GM10266 (cell line): ENCODE results near the gene UNC45A.
A peak's percentile ranks its signal among the peaks of the same experiment; 100 is the strongest.

Experiments used
- DNase-seq: peaks from one replicate; pipeline ENCODE4 v3.0.0; 2012; ENCODE audit errors: extremely low spot score
- CTCF ChIP-seq: IDR thresholded peaks from 2 replicates; pipeline ENCODE4 v1.5.1; 2012; ENCODE audit warnings: mild to moderate bottlenecking, low read depth; ENCODE audit not compliant: control insufficient read depth, insufficient read depth; ENCODE audit errors: missing control alignments

The UNC45A gene

GRCh38 chr15:90934256-90934948 lies 683 bp upstream of the UNC45A start:
- TF ChIP-seq CTCF: peak; percentile 98
- peak; percentile 89 for DNase-seq

GRCh38 chr15:90936823-90937222 lies 1.7 kb downstream of the UNC45A start:
- no peak for DNase-seq
- TF ChIP-seq CTCF: no peak

GRCh38 chr15:90938261-90938660 lies 3.2 kb downstream of the UNC45A start:
- TF ChIP-seq CTCF: no peak

GRCh38 chr15:90939756-90940155 lies 4.7 kb downstream of the UNC45A start:
- no peak for DNase-seq
- no peak for TF ChIP-seq CTCF

More at GRCh38 chr15:90938261-90938660, 3.2 kb downstream of the UNC45A start:
- no peak for DNase-seq

GRCh38 chr15:90941038-90941437 lies 6.0 kb downstream of the UNC45A start:
- no peak for DNase-seq
- no peak for TF ChIP-seq CTCF

GRCh38 chr15:90942354-90943120 lies 7.5 kb downstream of the UNC45A start:
- TF ChIP-seq CTCF: no peak

GRCh38 chr15:90945091-90945490 lies 10.0 kb downstream of the UNC45A start:
- no peak for TF ChIP-seq CTCF

More at GRCh38 chr15:90942354-90943120, 7.5 kb downstream of the UNC45A start:
- no peak for DNase-seq

More at GRCh38 chr15:90945091-90945490, 10.0 kb downstream of the UNC45A start:
- no peak for DNase-seq
